Measurements from ENCODE around the gene SRSF4.
"Not testable (repeated sequence)": the region's sequence is repeated elsewhere in the genome, so short reads cannot be mapped to it uniquely, and the experiment has no call there.

Gene SRSF4

GRCh38 chr1:29181413-29182225, at the start of gene SRSF4:
TSS of gene SRSF4 (minus strand) at chr1:29181900. CDS start at chr1:29181752, 148 bp downstream.
- DNase-seq, result peak; percentile 97

GRCh38 chr1:29230553-29231378, 49.1 kb upstream of the SRSF4 start, which contains the start of gene MECR:
TSS of gene MECR (minus strand) at chr1:29230934. CDS start at chr1:29230906, 28 bp downstream.
- peak; percentile 83 for DNase-seq

- DNase-seq, result no peak
Observed at GRCh38 chr1:29230204-29230552, 48.5 kb upstream of the SRSF4 start.

GRCh38 chr1:29227511-29227910, 45.8 kb upstream of the SRSF4 start:
- DNase-seq, result no peak

GRCh38 chr1:29225361-29225760, 43.7 kb upstream of the SRSF4 start:
- DNase-seq, result no peak

GRCh38 chr1:29224356-29224837, 42.7 kb upstream of the SRSF4 start:
- DNase-seq, result no peak

- no peak for DNase-seq
Observed at GRCh38 chr1:29223521-29223920, 41.8 kb upstream of the SRSF4 start.

GRCh38 chr1:29222686-29223085, 41.0 kb upstream of the SRSF4 start:
- DNase-seq, result no peak

- DNase-seq, result not testable (repeated sequence)
Observed at GRCh38 chr1:29222260-29222659, 40.6 kb upstream of the SRSF4 start.

GRCh38 chr1:29221296-29221695, 39.6 kb upstream of the SRSF4 start:
- no peak for DNase-seq

GRCh38 chr1:29218223-29218622, 36.5 kb upstream of the SRSF4 start:
- DNase-seq, result no peak

- no peak for DNase-seq
Observed at GRCh38 chr1:29217633-29218032, 35.9 kb upstream of the SRSF4 start.

- no peak for DNase-seq
Observed at GRCh38 chr1:29213055-29213454, 31.4 kb upstream of the SRSF4 start.

GRCh38 chr1:29211086-29212030, 29.7 kb upstream of the SRSF4 start:
- DNase-seq, result peak; percentile 81

GRCh38 chr1:29210278-29211085, 28.8 kb upstream of the SRSF4 start:
- DNase-seq, result no peak

- DNase-seq, result no peak
Observed at GRCh38 chr1:29209173-29209572, 27.5 kb upstream of the SRSF4 start.

GRCh38 chr1:29208442-29208841, 26.7 kb upstream of the SRSF4 start:
- DNase-seq, result no peak

GRCh38 chr1:29202584-29203340, 21.1 kb upstream of the SRSF4 start:
- peak; percentile 83 for DNase-seq

GRCh38 chr1:29202053-29202452, 20.4 kb upstream of the SRSF4 start:
- DNase-seq, result no peak

GRCh38 chr1:29201595-29202051, 19.9 kb upstream of the SRSF4 start:
- no peak for DNase-seq
